Omental fat pad (tissue), 4 donors: ENCODE data around the gene FAM184B. TPM values are rescaled to one million over a fixed set of nuclear protein-coding genes. Genes with fewer than 3 reads are reported as not detected.

Experiments
- ATAC-seq: fragments of 150-250 bp; one replicate; pipeline ENCODE4 v1.9.1; 2016; ENCODE audit warnings: mild to moderate bottlenecking, moderate library complexity; ENCODE audit not compliant: low FRiP score
- DNase-seq: peaks from one replicate; pipeline ENCODE4 v3.0.0-alpha.2; 2019; ENCODE audit warnings: low spot score
- CTCF ChIP-seq, 3 donors: fragments of 450-650 bp; IDR thresholded peaks; one replicate each; pipeline ENCODE4 v1.5.1; 2016 to 2017; ENCODE audit warnings: antibody characterized with exemption in 3 of 3, mild to moderate bottlenecking in 3 of 3, moderate library complexity in 2 of 3
- total RNA-seq, 4 donors: library from RNA; depleted of rRNA; stranded (reverse); fragments of >200 nt; gene quantifications; one replicate each; pipeline ENCODE4 v1.1.0, GENCODE V29; 2016

FAM184B gene
- total RNA-seq, 4 donors from 2014 or later: not detected

GRCh38 chr4:17624821-17625220 is 156.6 kb downstream of the FAM184B start:
- no peak for TF ChIP-seq CTCF (IDR thresholded peaks at IDR 0.05)
- DNase-seq (no peak), ATAC-seq (no peak)

- no peak for TF ChIP-seq CTCF (IDR thresholded peaks at IDR 0.05)
- ATAC-seq (no peak), DNase-seq (no peak)
Observed at GRCh38 chr4:17623451-17624001, 157.9 kb downstream of the FAM184B start.

- no peak for TF ChIP-seq CTCF (IDR thresholded peaks at IDR 0.05)
- DNase-seq: no peak
- ATAC-seq: no peak
Observed at GRCh38 chr4:17619416-17620105, 161.9 kb downstream of the FAM184B start.

GRCh38 chr4:17618926-17619325 is 162.5 kb downstream of the FAM184B start:
- TF ChIP-seq CTCF (IDR thresholded peaks at IDR 0.05): no peak
- DNase-seq (no peak), ATAC-seq (no peak)

GRCh38 chr4:17616283-17616682 is 165.1 kb downstream of the FAM184B start:
- no peak for ATAC-seq

GRCh38 chr4:17614416-17615299 is 166.8 kb downstream of the FAM184B start, which contains the start of gene MED28:
MED28 (plus strand) TSS chr4:17614641; CDS start chr4:17614655, 14 bp downstream.
- peak; percentile 88 for ATAC-seq
- peak; percentile 98 for DNase-seq
- no peak for TF ChIP-seq CTCF (IDR thresholded peaks at IDR 0.05)

More at GRCh38 chr4:17616283-17616682, 165.1 kb downstream of the FAM184B start:
- TF ChIP-seq CTCF (IDR thresholded peaks at IDR 0.05): no peak
- DNase-seq: no peak
